ENCODE data around the gene CCDC70.

The CCDC70 gene

DNA sequence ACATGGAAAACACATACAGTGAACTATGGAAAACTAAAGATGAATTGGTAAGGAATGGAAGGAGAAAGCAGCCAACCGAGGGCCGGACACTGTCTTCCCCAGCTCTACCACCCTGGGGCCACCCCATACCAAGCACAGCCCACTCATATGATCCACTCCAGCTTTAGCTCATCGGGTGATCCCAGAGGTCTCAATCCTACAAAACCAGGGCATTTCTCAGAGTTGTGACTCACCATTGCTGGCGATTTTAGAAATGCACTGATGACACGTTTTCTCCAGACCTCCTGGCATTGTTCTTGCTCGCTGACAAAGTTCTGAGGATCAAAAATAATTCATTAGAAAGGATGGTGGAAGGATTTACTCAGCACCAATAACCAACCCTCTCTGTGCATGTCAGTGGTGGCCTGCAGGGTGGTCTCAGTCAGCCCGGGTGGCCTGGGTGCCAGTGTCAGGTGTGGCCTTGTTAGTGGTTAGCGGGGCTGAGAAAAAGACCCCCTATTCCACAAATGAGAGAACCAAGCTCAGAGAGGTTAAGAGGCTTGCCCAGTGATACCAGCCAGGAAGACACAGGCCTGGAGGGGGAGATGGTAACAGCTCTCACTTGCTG, 23.4 kb upstream of the CCDC70 start:
- TF ChIP-seq ISL1 (CRISPR knock-in tag; IDR thresholded peaks at IDR 0.05) (no peak), ZFP30 (CRISPR knock-in tag; IDR thresholded peaks at IDR 0.05) (no peak), BACH2 (CRISPR knock-in tag; IDR thresholded peaks at IDR 0.05; ENCODE audit: borderline replicate concordance) (no peak), ZNF70 (CRISPR knock-in tag; IDR thresholded peaks at IDR 0.05) (no peak), CREB5 (CRISPR knock-in tag; IDR thresholded peaks at IDR 0.05; ENCODE audit: low read depth) (no peak), ZNF565 (CRISPR knock-in tag; conservative IDR thresholded peaks at IDR 0.05; ENCODE audit: low read depth) (no peak), ZC3H10 (CRISPR knock-in tag; IDR thresholded peaks at IDR 0.05) (no peak), ZFP3 (CRISPR knock-in tag; IDR thresholded peaks at IDR 0.05) (no peak), ESRRG (CRISPR knock-in tag; IDR thresholded peaks at IDR 0.05) (no peak), RARB (CRISPR knock-in tag; IDR thresholded peaks at IDR 0.05) (no peak), CSDC2 (CRISPR knock-in tag; IDR thresholded peaks at IDR 0.05) (no peak), PPARA (CRISPR knock-in tag; IDR thresholded peaks at IDR 0.05; ENCODE audit: borderline replicate concordance) (no peak), OSR1 (CRISPR knock-in tag; IDR thresholded peaks at IDR 0.05) (no peak), ARNTL (CRISPR knock-in tag; IDR thresholded peaks at IDR 0.05; ENCODE audit: borderline replicate concordance, low read depth) (no peak)
- TF ChIP-seq, protein P1, sequence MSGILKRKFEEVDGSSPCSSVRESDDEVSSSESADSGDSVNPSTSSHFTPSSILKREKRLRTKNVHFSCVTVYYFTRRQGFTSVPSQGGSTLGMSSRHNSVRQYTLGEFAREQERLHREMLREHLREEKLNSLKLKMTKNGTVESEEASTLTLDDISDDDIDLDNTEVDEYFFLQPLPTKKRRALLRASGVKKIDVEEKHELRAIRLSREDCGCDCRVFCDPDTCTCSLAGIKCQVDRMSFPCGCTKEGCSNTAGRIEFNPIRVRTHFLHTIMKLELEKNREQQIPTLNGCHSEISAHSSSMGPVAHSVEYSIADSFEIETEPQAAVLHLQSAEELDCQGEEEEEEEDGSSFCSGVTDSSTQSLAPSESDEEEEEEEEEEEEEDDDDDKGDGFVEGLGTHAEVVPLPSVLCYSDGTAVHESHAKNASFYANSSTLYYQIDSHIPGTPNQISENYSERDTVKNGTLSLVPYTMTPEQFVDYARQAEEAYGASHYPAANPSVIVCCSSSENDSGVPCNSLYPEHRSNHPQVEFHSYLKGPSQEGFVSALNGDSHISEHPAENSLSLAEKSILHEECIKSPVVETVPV (CRISPR knock-in tag; IDR thresholded peaks at IDR 0.05): no peak
- peak; percentile 36; the same call in 2 of the 3 replicates for ATAC-seq

DNA sequence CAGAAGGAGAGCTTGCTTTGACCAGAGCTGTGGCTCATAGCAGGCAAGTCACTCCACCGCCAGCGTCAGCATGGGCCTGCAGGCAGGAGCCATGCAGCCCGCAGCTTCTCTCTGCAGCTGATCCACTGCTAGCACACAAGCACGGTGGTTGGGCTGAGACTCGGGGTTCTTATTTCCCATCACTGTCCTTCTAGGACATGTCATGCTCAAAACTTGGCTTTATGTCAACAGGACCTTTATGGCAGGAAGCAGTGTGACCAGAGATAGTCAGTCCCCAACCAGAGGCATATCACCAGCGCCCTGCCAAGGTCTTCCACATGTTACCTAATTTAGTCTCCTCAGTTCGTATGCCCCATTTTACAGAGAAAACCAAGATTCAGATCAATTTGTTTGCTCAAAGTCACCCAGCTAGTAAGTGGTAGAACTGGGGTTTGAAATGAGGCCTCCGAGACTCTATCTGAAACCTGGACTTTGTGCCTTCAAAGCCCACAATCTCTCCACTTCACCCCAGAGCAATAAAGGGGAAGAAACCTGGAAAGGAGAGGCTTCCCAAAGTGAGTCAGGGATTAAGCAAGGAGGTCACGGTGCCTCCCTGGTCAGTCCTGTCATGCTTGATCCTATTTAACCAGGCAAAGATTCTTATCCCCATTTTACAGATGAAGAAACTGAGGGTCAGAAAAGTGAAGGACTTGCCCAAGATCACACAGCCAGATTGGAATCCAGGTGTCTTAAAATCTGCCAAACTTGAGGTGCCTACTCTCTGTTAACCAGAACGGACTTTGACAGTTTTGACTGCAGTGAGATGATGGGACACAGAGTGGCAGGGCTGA, 21.8 kb upstream of the CCDC70 start:
- no peak for ATAC-seq

More for the DNA sequence above, 21.8 kb upstream of the CCDC70 start:
- no peak for TF ChIP-seq ZNF8 (CRISPR knock-in tag; IDR thresholded peaks at IDR 0.05)
- no peak for TF ChIP-seq PPARA (CRISPR knock-in tag; IDR thresholded peaks at IDR 0.05; ENCODE audit: borderline replicate concordance)
- TF ChIP-seq, protein P2, sequence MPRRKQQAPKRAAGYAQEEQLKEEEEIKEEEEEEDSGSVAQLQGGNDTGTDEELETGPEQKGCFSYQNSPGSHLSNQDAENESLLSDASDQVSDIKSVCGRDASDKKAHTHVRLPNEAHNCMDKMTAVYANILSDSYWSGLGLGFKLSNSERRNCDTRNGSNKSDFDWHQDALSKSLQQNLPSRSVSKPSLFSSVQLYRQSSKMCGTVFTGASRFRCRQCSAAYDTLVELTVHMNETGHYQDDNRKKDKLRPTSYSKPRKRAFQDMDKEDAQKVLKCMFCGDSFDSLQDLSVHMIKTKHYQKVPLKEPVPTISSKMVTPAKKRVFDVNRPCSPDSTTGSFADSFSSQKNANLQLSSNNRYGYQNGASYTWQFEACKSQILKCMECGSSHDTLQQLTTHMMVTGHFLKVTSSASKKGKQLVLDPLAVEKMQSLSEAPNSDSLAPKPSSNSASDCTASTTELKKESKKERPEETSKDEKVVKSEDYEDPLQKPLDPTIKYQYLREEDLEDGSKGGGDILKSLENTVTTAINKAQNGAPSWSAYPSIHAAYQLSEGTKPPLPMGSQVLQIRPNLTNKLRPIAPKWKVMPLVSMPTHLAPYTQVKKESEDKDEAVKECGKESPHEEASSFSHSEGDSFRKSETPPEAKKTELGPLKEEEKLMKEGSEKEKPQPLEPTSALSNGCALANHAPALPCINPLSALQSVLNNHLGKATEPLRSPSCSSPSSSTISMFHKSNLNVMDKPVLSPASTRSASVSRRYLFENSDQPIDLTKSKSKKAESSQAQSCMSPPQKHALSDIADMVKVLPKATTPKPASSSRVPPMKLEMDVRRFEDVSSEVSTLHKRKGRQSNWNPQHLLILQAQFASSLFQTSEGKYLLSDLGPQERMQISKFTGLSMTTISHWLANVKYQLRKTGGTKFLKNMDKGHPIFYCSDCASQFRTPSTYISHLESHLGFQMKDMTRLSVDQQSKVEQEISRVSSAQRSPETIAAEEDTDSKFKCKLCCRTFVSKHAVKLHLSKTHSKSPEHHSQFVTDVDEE (CRISPR knock-in tag; IDR thresholded peaks at IDR 0.05): no peak
- TF ChIP-seq, protein P3, sequence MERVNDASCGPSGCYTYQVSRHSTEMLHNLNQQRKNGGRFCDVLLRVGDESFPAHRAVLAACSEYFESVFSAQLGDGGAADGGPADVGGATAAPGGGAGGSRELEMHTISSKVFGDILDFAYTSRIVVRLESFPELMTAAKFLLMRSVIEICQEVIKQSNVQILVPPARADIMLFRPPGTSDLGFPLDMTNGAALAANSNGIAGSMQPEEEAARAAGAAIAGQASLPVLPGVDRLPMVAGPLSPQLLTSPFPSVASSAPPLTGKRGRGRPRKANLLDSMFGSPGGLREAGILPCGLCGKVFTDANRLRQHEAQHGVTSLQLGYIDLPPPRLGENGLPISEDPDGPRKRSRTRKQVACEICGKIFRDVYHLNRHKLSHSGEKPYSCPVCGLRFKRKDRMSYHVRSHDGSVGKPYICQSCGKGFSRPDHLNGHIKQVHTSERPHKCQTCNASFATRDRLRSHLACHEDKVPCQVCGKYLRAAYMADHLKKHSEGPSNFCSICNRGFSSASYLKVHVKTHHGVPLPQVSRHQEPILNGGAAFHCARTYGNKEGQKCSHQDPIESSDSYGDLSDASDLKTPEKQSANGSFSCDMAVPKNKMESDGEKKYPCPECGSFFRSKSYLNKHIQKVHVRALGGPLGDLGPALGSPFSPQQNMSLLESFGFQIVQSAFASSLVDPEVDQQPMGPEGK (CRISPR knock-in tag; IDR thresholded peaks at IDR 0.05; ENCODE audit: borderline replicate concordance): no peak
- no peak for TF ChIP-seq ESRRG (CRISPR knock-in tag; IDR thresholded peaks at IDR 0.05)
- TF ChIP-seq GLIS3 (CRISPR knock-in tag; IDR thresholded peaks at IDR 0.05): no peak
- TF ChIP-seq, protein P4, sequence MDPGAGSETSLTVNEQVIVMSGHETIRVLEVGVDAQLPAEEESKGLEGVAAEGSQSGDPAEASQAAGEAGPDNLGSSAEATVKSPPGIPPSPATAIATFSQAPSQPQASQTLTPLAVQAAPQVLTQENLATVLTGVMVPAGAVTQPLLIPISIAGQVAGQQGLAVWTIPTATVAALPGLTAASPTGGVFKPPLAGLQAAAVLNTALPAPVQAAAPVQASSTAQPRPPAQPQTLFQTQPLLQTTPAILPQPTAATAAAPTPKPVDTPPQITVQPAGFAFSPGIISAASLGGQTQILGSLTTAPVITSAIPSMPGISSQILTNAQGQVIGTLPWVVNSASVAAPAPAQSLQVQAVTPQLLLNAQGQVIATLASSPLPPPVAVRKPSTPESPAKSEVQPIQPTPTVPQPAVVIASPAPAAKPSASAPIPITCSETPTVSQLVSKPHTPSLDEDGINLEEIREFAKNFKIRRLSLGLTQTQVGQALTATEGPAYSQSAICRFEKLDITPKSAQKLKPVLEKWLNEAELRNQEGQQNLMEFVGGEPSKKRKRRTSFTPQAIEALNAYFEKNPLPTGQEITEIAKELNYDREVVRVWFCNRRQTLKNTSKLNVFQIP (CRISPR knock-in tag; IDR thresholded peaks at IDR 0.05; ENCODE audit: borderline replicate concordance, low read depth): no peak
- no peak for TF ChIP-seq ZFP3 (CRISPR knock-in tag; IDR thresholded peaks at IDR 0.05)
- TF ChIP-seq TOX (CRISPR knock-in tag; IDR thresholded peaks at IDR 0.05; ENCODE audit: borderline replicate concordance): no peak
- no peak for TF ChIP-seq SNAI2 (CRISPR knock-in tag; IDR thresholded peaks at IDR 0.05)
- TF ChIP-seq ZNF565 (CRISPR knock-in tag; conservative IDR thresholded peaks at IDR 0.05; ENCODE audit: low read depth): no peak
- no peak for TF ChIP-seq ZC3H10 (CRISPR knock-in tag; IDR thresholded peaks at IDR 0.05)
- no peak for TF ChIP-seq ZFP30 (CRISPR knock-in tag; IDR thresholded peaks at IDR 0.05)

All from SK-N-SH treated with all-trans-retinoic acid at 6 μM for 48 hours (cell line).